ENCODE data around the gene CHI3L2.
A peak's percentile ranks its signal among the peaks of the same experiment; 100 is the strongest.

CHI3L2 gene

GRCh38 chr1:111227434-111227833 is at the start of gene CHI3L2:
CHI3L2 (plus strand) TSS chr1:111227713; CDS start chr1:111227730, 17 bp downstream.
- no peak for DNase-seq

- no peak for DNase-seq
These were observed 47.5 kb upstream of the CHI3L2 start for GRCh38 chr1:111179968-111180533.

- no peak for DNase-seq
These were observed 45.5 kb upstream of the CHI3L2 start for GRCh38 chr1:111182052-111182451.

- no peak for DNase-seq
These were observed 44.0 kb upstream of the CHI3L2 start for GRCh38 chr1:111183308-111184069.

GRCh38 chr1:111184663-111185062 is 42.9 kb upstream of the CHI3L2 start:
- no peak for DNase-seq

GRCh38 chr1:111190931-111191451 is 36.5 kb upstream of the CHI3L2 start:
- DNase-seq = no peak

- DNase-seq = no peak
These were observed 36.0 kb upstream of the CHI3L2 start for GRCh38 chr1:111191496-111191895.

GRCh38 chr1:111192074-111192473 is 35.4 kb upstream of the CHI3L2 start:
- DNase-seq = no peak

- peak; percentile 48 for DNase-seq
These were observed 34.6 kb upstream of the CHI3L2 start for GRCh38 chr1:111192658-111193519.

GRCh38 chr1:111193712-111194480 is 33.6 kb upstream of the CHI3L2 start:
- DNase-seq = no peak

- DNase-seq = no peak
These were observed 32.4 kb upstream of the CHI3L2 start for GRCh38 chr1:111195002-111195684.

GRCh38 chr1:111196213-111196612 is 31.3 kb upstream of the CHI3L2 start:
- no peak for DNase-seq

GRCh38 chr1:111197598-111198284 is 29.8 kb upstream of the CHI3L2 start:
- DNase-seq = peak; percentile 72

- no peak for DNase-seq
These were observed 28.7 kb upstream of the CHI3L2 start for GRCh38 chr1:111198836-111199235.

- DNase-seq = no peak
These were observed 28.2 kb upstream of the CHI3L2 start for GRCh38 chr1:111199329-111199728.

GRCh38 chr1:111199881-111200801 is 27.4 kb upstream of the CHI3L2 start, which contains the start of gene DENND2D:
DENND2D (minus strand) TSS chr1:111200646; CDS start chr1:111200459, 187 bp downstream.
- DNase-seq = peak; percentile 57

- no peak for DNase-seq
These were observed 26.7 kb upstream of the CHI3L2 start for GRCh38 chr1:111200802-111201161.

GRCh38 chr1:111201275-111202090 is 26.0 kb upstream of the CHI3L2 start:
- no peak for DNase-seq

- no peak for DNase-seq
These were observed 25.2 kb upstream of the CHI3L2 start for GRCh38 chr1:111202366-111202706.
